ENCODE data around the gene DPYSL3.

- TF ChIP-seq CTCF (IDR thresholded peaks at IDR 0.05) (no peak), POLR2A (IDR thresholded peaks at IDR 0.05) (no peak)
Measured at GRCh38 chr5:147466360-147466980, 43.4 kb downstream of the DPYSL3 start.

Data from esophagus squamous epithelium (tissue), 4 donors.